GM23338 (cell line): ENCODE measurements around the gene VPS35. TPM values are rescaled to one million over a fixed set of nuclear protein-coding genes. Genes with fewer than 3 reads are reported as not detected.

Experiments
- ATAC-seq: fragments of 200-7000 bp; cut with Tn5 transposase; 3 replicates; pipeline ENCODE4 v1.9.1; 2020
- DNase-seq: peaks from one replicate; pipeline ENCODE4 v3.0.0-alpha.2; 2015; ENCODE audit warnings: low spot score
- H2AFZ ChIP-seq: fragments of 200-600 bp; sonication (generic); 2 replicates; pipeline ENCODE4 v1.8.0; 2016; ENCODE audit warnings: antibody characterized with exemption, mild to moderate bottlenecking, moderate library complexity
- H3F3A ChIP-seq: fragments of 200-600 bp; sonication (generic); replicated peaks from 2 replicates; pipeline ENCODE4 v1.8.0; 2017; ENCODE audit warnings: antibody characterized with exemption, mixed run types, low read depth
- H3K27ac ChIP-seq: fragments of 200-600 bp; sonication (generic); 2 replicates; pipeline ENCODE4 v1.6.1; 2016; ENCODE audit warnings: low read depth
- H3K27me3 ChIP-seq: fragments of 200-600 bp; sonication (generic); 2 replicates; pipeline ENCODE4 v1.8.0; 2016; ENCODE audit warnings: mild to moderate bottlenecking, mixed run types, moderate library complexity; ENCODE audit not compliant: insufficient read depth
- H3K36me3 ChIP-seq: fragments of 200-600 bp; sonication (generic); 2 replicates; pipeline ENCODE4 v1.8.0; 2016; ENCODE audit warnings: mild to moderate bottlenecking; ENCODE audit not compliant: insufficient read depth
- H3K4me1 ChIP-seq: fragments of 200-600 bp; sonication (generic); 2 replicates; pipeline ENCODE4 v1.8.0; 2016; ENCODE audit warnings: mild to moderate bottlenecking, moderate library complexity; ENCODE audit not compliant: insufficient read depth
- H3K4me2 ChIP-seq: fragments of 200-600 bp; sonication (generic); 2 replicates; pipeline ENCODE4 v1.7.1; 2017; ENCODE audit warnings: mixed run types
- H3K4me3 ChIP-seq: fragments of 200-600 bp; sonication (generic); 2 replicates; pipeline ENCODE4 v1.6.1; 2016; ENCODE audit warnings: mixed run types
- H3K79me2 ChIP-seq: fragments of 200-600 bp; sonication (generic); replicated peaks from 2 replicates; pipeline ENCODE4 v1.8.0; 2017; ENCODE audit warnings: mild to moderate bottlenecking; ENCODE audit not compliant: insufficient read depth
- H3K9me2 ChIP-seq: fragments of 200-600 bp; sonication (generic); 2 replicates; pipeline ENCODE4 v1.8.0; 2017; ENCODE audit not compliant: insufficient read depth
- H4K20me1 ChIP-seq: fragments of 200-600 bp; sonication (generic); replicated peaks from 2 replicates; pipeline ENCODE4 v1.8.0; 2017; ENCODE audit warnings: mild to moderate bottlenecking; ENCODE audit not compliant: insufficient read depth
- H3K27ac Mint-ChIP-seq: 2 replicates; pipeline ENCODE4 v1.8.0; 2020; ENCODE audit warnings: inconsistent platforms, mild to moderate bottlenecking, moderate library complexity, mixed read lengths
- H3K27me3 Mint-ChIP-seq: 3 replicates; pipeline ENCODE4 v1.8.0; 2022; ENCODE audit warnings: low read depth, mild to moderate bottlenecking, moderate library complexity, mixed read lengths, inconsistent platforms; ENCODE audit not compliant: insufficient read depth, poor library complexity
- H3K36me3 Mint-ChIP-seq: 3 replicates; pipeline ENCODE4 v1.8.0; 2021; ENCODE audit warnings: low read depth, mild to moderate bottlenecking, inconsistent platforms, moderate library complexity, mixed read lengths
- H3K4me1 Mint-ChIP-seq: 3 replicates; pipeline ENCODE4 v1.8.0; 2020; ENCODE audit warnings: mild to moderate bottlenecking, inconsistent platforms, mixed read lengths
- H3K4me3 Mint-ChIP-seq: 3 replicates; pipeline ENCODE4 v1.8.0; 2021; ENCODE audit warnings: moderate library complexity, mild to moderate bottlenecking, inconsistent platforms, mixed read lengths
- H3K9me3 Mint-ChIP-seq: 3 replicates; pipeline ENCODE4 v1.8.0; 2020; ENCODE audit warnings: moderate library complexity, mild to moderate bottlenecking, inconsistent platforms, mixed read lengths
- CTCF ChIP-seq, 2 experiments: fragments of 200-600 bp in 1 of 2; sonication (generic) in 1 of 2; conservative IDR thresholded peaks; 2 replicates each; pipeline versions ENCODE4 v1.5.1 to v1.6.1; 2016 to 2017; ENCODE audit warnings: antibody characterized with exemption in 2 of 2, low read depth in 2 of 2, mild to moderate bottlenecking in 2 of 2, moderate library complexity in 1 of 2
- JUNB ChIP-seq: IDR thresholded peaks from one replicate; pipeline ENCODE4 v1.6.1; 2016; ENCODE audit warnings: antibody characterized with exemption; ENCODE audit not compliant: unreplicated experiment
- STAT1 ChIP-seq: IDR thresholded peaks from one replicate; pipeline ENCODE4 v1.6.1; 2016; ENCODE audit warnings: antibody characterized with exemption; ENCODE audit not compliant: unreplicated experiment
- ZNF114 ChIP-seq: fragments of 250-450 bp; sonication (Bioruptor Pico); IDR thresholded peaks from 2 replicates; pipeline ENCODE4 v1.5.0; 2020; ENCODE audit warnings: mild to moderate bottlenecking, moderate library complexity
- ZNF462 ChIP-seq: fragments of 250-450 bp; sonication (Bioruptor Pico); IDR thresholded peaks from 2 replicates; pipeline ENCODE4 v1.5.0; 2020; ENCODE audit warnings: mild to moderate bottlenecking, moderate library complexity
- polyA plus RNA-seq: library from polyadenylated mRNA; unstranded; fragments of >200 nt; fragmentation: Nextera tagmentation; extraction: Ambion mirVana; gene quantifications from 2 replicates; pipeline ENCODE4 v1.2.1, GENCODE V29; 2016
- total RNA-seq: library from RNA; depleted of rRNA; stranded (reverse); fragments of >200 nt; shearing (Covaris generic); gene quantifications from 2 replicates; pipeline ENCODE4 v1.2.3, GENCODE V29; 2014

The VPS35 gene
- total and polyA plus RNA-seq, 2 experiments from 2014 or later: 31.1 to 40.0 TPM

- DNase-seq: peak; percentile 69
- peaks cover 5% of the 10 kb centered on the region for H3K27me3 Mint-ChIP-seq
These were observed 40.3 kb downstream of the VPS35 start for GRCh38 chr16:46648656-46649055.

GRCh38 chr16:46638947-46639925, 49.7 kb downstream of the VPS35 start:
- H4K20me1 ChIP-seq: no peaks in the 10 kb centered on the region
- Mint-ChIP-seq H3K4me3 (no peak overlapping the region), H3K36me3 (no peaks in the 10 kb centered on the region), H3K4me1 (no peaks in the 10 kb centered on the region), H3K9me3 (peaks cover 4% of the 10 kb centered on the region; the same call in 2 of the 3 replicates), H3K27ac (no peak overlapping the region), H3K27me3 (peaks cover 9% of the 10 kb centered on the region)
- ATAC-seq: no peak
- H3K4me2 ChIP-seq: no peak overlapping the region
- no peak overlapping the region for H3K4me3 ChIP-seq
- DNase-seq: no peak
- H3K79me2 ChIP-seq: no peaks in the 10 kb centered on the region
- H3K27ac ChIP-seq: no peak overlapping the region
- H2AFZ ChIP-seq: no peak overlapping the region
- H3K9me2 ChIP-seq: peaks cover 7% of the 10 kb centered on the region; the same call in 1 of the 2 replicates
- H3K36me3 ChIP-seq: no peaks in the 10 kb centered on the region
- H3F3A ChIP-seq: no peaks in the 10 kb centered on the region
- H3K27me3 ChIP-seq: no peaks in the 10 kb centered on the region
- no peaks in the 10 kb centered on the region for H3K4me1 ChIP-seq
- TF ChIP-seq ZNF462 (no peak), STAT1 (no peak), ZNF114 (CRISPR knock-in tag) (no peak), JUNB (no peak)

More at GRCh38 chr16:46648656-46649055, 40.3 kb downstream of the VPS35 start:
- H3K27ac Mint-ChIP-seq: no peak overlapping the region
- H3K79me2 ChIP-seq: no peaks in the 10 kb centered on the region
- peak; percentile 79 for ATAC-seq
- H3K4me2 ChIP-seq: no peak overlapping the region
- no peak overlapping the region; the same call in 1 of the 2 replicates for H2AFZ ChIP-seq
- no peaks in the 10 kb centered on the region; the same call in 2 of the 3 replicates for H3K36me3 Mint-ChIP-seq
- H3K4me1 Mint-ChIP-seq: peaks cover 5% of the 10 kb centered on the region; the same call in 1 of the 3 replicates
- no peak overlapping the region for H3K4me3 Mint-ChIP-seq
- no peak overlapping the region for H3K27ac ChIP-seq
- no peaks in the 10 kb centered on the region for H3K27me3 ChIP-seq
- no peaks in the 10 kb centered on the region for H3K36me3 ChIP-seq
- peaks cover 7% of the 10 kb centered on the region for H3K9me2 ChIP-seq
- TF ChIP-seq STAT1 (no peak), CTCF (conservative IDR thresholded peaks at IDR 0.05; ENCODE audit: low read depth in 2 of 2) (peak; percentile 39 to 47)
- no peak overlapping the region for H3K4me3 ChIP-seq
- H4K20me1 ChIP-seq: no peaks in the 10 kb centered on the region
- no peaks in the 10 kb centered on the region for H3F3A ChIP-seq
- no peaks in the 10 kb centered on the region for H3K4me1 ChIP-seq
- peaks cover 7% of the 10 kb centered on the region; the same call in 2 of the 3 replicates for H3K9me3 Mint-ChIP-seq
